GM23248 (cell line): ENCODE data around the gene HAL. TPM values are rescaled to one million over a fixed set of nuclear protein-coding genes. Genes with fewer than 3 reads are reported as not detected.

ENCODE experiments used
- DNase-seq: peaks from one replicate; pipeline ENCODE4 v3.0.0-alpha.2; 2015
- H2AFZ ChIP-seq: fragments of 200-600 bp; sonication (generic); 2 replicates; pipeline ENCODE4 v1.6.1; 2016; ENCODE audit warnings: antibody characterized with exemption
- H3F3A ChIP-seq: fragments of 200-600 bp; sonication (generic); 2 replicates; pipeline ENCODE4 v1.6.1; 2016; ENCODE audit warnings: mild to moderate bottlenecking, antibody characterized with exemption, mixed run types; ENCODE audit not compliant: insufficient read depth
- H3K27ac ChIP-seq: fragments of 200-600 bp; sonication (generic); 2 replicates; pipeline ENCODE4 v1.5.1; 2016; ENCODE audit warnings: mild to moderate bottlenecking
- H3K27me3 ChIP-seq: fragments of 200-600 bp; sonication (generic); replicated peaks from 2 replicates; pipeline ENCODE4 v1.6.1; 2016; ENCODE audit warnings: mild to moderate bottlenecking; ENCODE audit not compliant: insufficient read depth
- H3K36me3 ChIP-seq: fragments of 200-600 bp; sonication (generic); 2 replicates; pipeline ENCODE4 v1.6.1; 2016; ENCODE audit warnings: low read depth, mild to moderate bottlenecking
- H3K4me1 ChIP-seq: fragments of 200-600 bp; sonication (generic); 2 replicates; pipeline ENCODE4 v1.6.1; 2016; ENCODE audit warnings: mild to moderate bottlenecking; ENCODE audit not compliant: insufficient read depth
- H3K4me2 ChIP-seq: fragments of 200-600 bp; sonication (generic); one replicate; pipeline ENCODE4 v1.6.1; 2016; ENCODE audit warnings: mild to moderate bottlenecking; ENCODE audit not compliant: unreplicated experiment
- H3K4me3 ChIP-seq: fragments of 200-600 bp; sonication (generic); 2 replicates; pipeline ENCODE4 v1.5.1; 2016; ENCODE audit warnings: mild to moderate bottlenecking
- H3K79me2 ChIP-seq: fragments of 200-600 bp; sonication (generic); 2 replicates; pipeline ENCODE4 v1.6.1; 2016; ENCODE audit warnings: mild to moderate bottlenecking; ENCODE audit not compliant: insufficient read depth
- H3K9ac ChIP-seq: fragments of 200-600 bp; sonication (generic); 2 replicates; pipeline ENCODE4 v1.6.1; 2016; ENCODE audit warnings: mild to moderate bottlenecking
- H3K9me2 ChIP-seq: fragments of 200-600 bp; sonication (generic); 2 replicates; pipeline ENCODE4 v1.6.1; 2016; ENCODE audit warnings: mixed run types, mild to moderate bottlenecking, moderate library complexity; ENCODE audit not compliant: insufficient read depth
- H3K9me3 ChIP-seq: fragments of 200-600 bp; sonication (generic); one replicate; pipeline ENCODE4 v1.6.1; 2017; ENCODE audit warnings: low read depth
- H4K20me1 ChIP-seq: fragments of 200-600 bp; sonication (generic); 2 replicates; pipeline ENCODE4 v1.6.0; 2016; ENCODE audit not compliant: insufficient read depth
- EZH2 ChIP-seq: fragments of 200-600 bp; sonication (generic); IDR thresholded peaks from 2 replicates; pipeline ENCODE4 v1.6.1; 2018; ENCODE audit warnings: antibody characterized with exemption, mild to moderate bottlenecking; ENCODE audit not compliant: insufficient read depth, poor library complexity, severe bottlenecking
- EZH2phosphoT487 ChIP-seq: fragments of 200-600 bp; sonication (generic); IDR thresholded peaks from 2 replicates; pipeline ENCODE4 v1.6.1; 2018; ENCODE audit warnings: antibody characterized with exemption, moderate library complexity, mild to moderate bottlenecking, low read depth; ENCODE audit not compliant: insufficient read depth
- WGBS, 2 experiments: methylation state at CpG; one replicate each; pipeline ENCODE4 v1.1.6; 2015 to 2017; ENCODE audit warnings: low lambda C conversion rate in 2 of 2, low coverage in 1 of 2; ENCODE audit errors: missing lambda C conversion rate in 2 of 2; 5-methylcytosine and 5-hydroxymethylcytosine counted together
- in situ Hi-C: fragments of 300-500 bp; cut with MboI; formaldehyde crosslinking; loops from 2 replicates; pipeline ENCODE4 v1.15.0; 2020
- polyA plus RNA-seq: library from polyadenylated mRNA; unstranded; fragments of >200 nt; fragmentation: Nextera tagmentation; extraction: Ambion mirVana; gene quantifications from 2 replicates; pipeline ENCODE4 v1.2.1, GENCODE V29; 2016
- total RNA-seq: library from RNA; depleted of rRNA; stranded (reverse); fragments of >200 nt; shearing (Covaris generic); gene quantifications from 2 replicates; pipeline ENCODE4 v1.2.3, GENCODE V29; 2014

HAL gene
- total and polyA plus RNA-seq, 2 experiments from 2014 or later: not detected

DNA sequence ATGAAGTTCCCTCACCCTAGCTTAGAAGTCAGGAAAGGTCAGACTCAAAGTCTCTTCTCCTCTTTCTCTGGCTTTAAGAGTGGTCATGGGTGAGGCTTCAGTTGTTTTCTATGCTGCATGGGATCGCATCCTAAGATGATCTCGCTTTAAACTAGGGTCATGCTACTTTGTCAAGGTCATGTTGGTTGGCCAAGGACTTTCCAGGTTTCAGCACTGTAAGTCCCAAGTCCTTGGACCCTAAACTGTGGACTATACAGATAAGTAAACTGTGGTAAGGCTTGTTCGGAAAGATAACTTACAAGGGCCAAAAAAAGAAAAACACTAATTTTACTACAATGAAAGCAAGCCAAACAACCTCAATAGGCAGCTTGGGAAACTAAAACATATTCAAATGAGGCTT is 17.4 kb downstream of the HAL start:
- no peak for TF ChIP-seq EZH2phosphoT487
- no peak for TF ChIP-seq EZH2
- H2AFZ ChIP-seq: no peak overlapping the region
- H3K9me2 ChIP-seq: no peaks in the 10 kb centered on the region
- no peaks in the 10 kb centered on the region for H3K36me3 ChIP-seq
- H3K27me3 ChIP-seq: no peaks in the 10 kb centered on the region; the same call in 1 of the 2 replicates
- no peak overlapping the region for H3K27ac ChIP-seq
- no peak overlapping the region for H3K4me2 ChIP-seq
- no peak overlapping the region for H3K9ac ChIP-seq
- H3F3A ChIP-seq: no peaks in the 10 kb centered on the region
- H3K79me2 ChIP-seq: no peaks in the 10 kb centered on the region
- H3K4me3 ChIP-seq: no peak overlapping the region
- no peaks in the 10 kb centered on the region for H3K9me3 ChIP-seq
- no peaks in the 10 kb centered on the region for H3K4me1 ChIP-seq
- in situ Hi-C loops: loop anchor here (25.0 kb wide), 1 partner anchor 366 kb away; no protein-coding TSS in a partner anchor
- H4K20me1 ChIP-seq: no peaks in the 10 kb centered on the region
- 77 to 87% methylated on average over 3 of the region's 3 CpGs for WGBS, 2 experiments
- no peak for DNase-seq

DNA sequence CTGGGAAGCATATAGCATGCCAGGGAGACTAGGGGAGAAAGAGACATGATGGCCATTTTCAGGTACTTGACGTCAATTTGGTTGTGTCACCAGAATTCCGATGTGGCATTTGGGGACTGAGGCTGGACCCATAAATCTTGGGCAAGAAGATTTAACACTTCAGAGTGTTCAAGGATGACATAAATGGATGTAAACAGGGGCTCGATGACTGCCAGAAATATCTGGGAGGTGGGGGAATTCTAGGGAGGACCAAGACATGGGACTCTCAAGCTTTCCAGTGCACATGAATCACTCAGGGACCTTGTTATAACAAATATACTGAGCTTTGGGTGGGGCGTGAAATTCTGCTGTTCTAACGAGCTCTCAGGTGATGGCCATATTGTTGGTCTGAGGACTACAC is 17.8 kb downstream of the HAL start:
- no peaks in the 10 kb centered on the region for H3K9me3 ChIP-seq

DNA sequence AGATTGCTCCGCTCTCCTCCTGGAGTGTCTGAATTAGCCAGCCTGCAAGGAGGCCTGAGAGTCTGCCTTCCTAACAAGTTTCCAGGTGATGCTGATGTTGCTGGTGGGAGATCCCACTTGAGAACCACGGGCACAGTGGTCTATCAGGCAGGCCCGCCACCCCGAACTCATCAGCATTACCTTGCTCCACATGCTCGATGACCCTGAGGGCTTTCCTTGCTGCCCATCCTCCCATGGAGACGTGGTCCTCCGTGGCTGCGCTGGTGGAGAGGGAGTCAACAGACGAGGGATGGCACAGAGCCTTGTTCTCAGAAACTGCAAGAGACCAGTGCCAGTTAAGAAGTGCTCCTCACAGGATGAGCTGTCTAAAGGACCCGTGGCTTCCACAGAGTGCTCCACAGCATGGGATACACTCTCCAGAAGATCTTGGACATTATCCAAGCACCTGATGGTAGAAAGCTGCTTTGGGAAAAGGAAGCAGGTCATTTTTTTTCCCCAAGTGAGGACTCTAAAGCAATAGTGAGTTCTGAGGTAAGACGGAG is 18.3 kb downstream of the HAL start:
- Histone ChIP-seq H3F3A (no peaks in the 10 kb centered on the region), H3K4me2 (no peak overlapping the region), H3K79me2 (no peaks in the 10 kb centered on the region), H3K9me2 (no peaks in the 10 kb centered on the region), H3K4me3 (no peak overlapping the region), H3K27me3 (no peaks in the 10 kb centered on the region; the same call in 1 of the 2 replicates), H3K27ac (no peak overlapping the region), H3K9me3 (no peaks in the 10 kb centered on the region), H3K4me1 (no peaks in the 10 kb centered on the region), H3K36me3 (no peaks in the 10 kb centered on the region), H4K20me1 (no peaks in the 10 kb centered on the region), H2AFZ (no peak overlapping the region), H3K9ac (no peak overlapping the region)
- WGBS, 2 experiments: 69% methylated on average over 11 of the region's 11 CpGs
- TF ChIP-seq EZH2phosphoT487 (no peak), EZH2 (no peak)
- in situ Hi-C loops: loop anchor here (25.0 kb wide), 1 partner anchor 366 kb away; no protein-coding TSS in a partner anchor
- no peak for DNase-seq

More for the DNA sequence above, 17.8 kb downstream of the HAL start:
- H3K4me2 ChIP-seq: no peak overlapping the region
- 64 to 65% methylated on average over 5 of the region's 5 CpGs for WGBS, 2 experiments
- TF ChIP-seq EZH2phosphoT487: no peak
- TF ChIP-seq EZH2: no peak
- H4K20me1 ChIP-seq: no peaks in the 10 kb centered on the region
- no peak overlapping the region for H2AFZ ChIP-seq
- H3K4me1 ChIP-seq: no peaks in the 10 kb centered on the region
- H3K27ac ChIP-seq: no peak overlapping the region
- no peak for DNase-seq
- H3K9ac ChIP-seq: no peak overlapping the region
- H3K4me3 ChIP-seq: no peak overlapping the region
- no peaks in the 10 kb centered on the region for H3F3A ChIP-seq
- no peaks in the 10 kb centered on the region for H3K79me2 ChIP-seq
- in situ Hi-C loops: loop anchor here (25.0 kb wide), 1 partner anchor 366 kb away; no protein-coding TSS in a partner anchor
- H3K36me3 ChIP-seq: no peaks in the 10 kb centered on the region
- no peaks in the 10 kb centered on the region for H3K9me2 ChIP-seq
- H3K27me3 ChIP-seq: no peaks in the 10 kb centered on the region; the same call in 1 of the 2 replicates

DNA sequence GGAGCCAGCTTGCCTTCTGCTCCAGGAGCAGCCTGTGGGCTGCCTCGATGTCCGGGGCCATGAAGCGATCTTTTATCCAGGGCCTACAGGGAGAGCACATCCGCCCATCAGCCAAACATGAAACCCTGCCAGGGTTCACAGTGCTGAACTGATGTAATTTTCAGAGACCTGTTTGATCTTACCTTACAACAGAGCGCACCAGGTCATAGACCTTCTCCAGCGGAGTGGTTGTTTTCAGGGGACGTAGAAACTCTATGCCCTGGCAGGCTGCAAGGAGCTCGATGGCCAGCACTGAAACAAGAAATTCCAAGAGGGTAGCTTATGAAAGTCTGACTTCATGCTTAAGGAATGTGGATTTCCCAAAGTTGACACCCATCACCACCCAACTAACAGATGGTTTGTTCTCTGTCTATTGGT is 19.7 kb downstream of the HAL start:
- Histone ChIP-seq H3K36me3 (no peaks in the 10 kb centered on the region), H3K4me1 (no peaks in the 10 kb centered on the region), H3K4me2 (no peak overlapping the region), H3F3A (no peaks in the 10 kb centered on the region), H4K20me1 (no peaks in the 10 kb centered on the region), H3K27me3 (no peaks in the 10 kb centered on the region; the same call in 1 of the 2 replicates), H3K79me2 (no peaks in the 10 kb centered on the region), H3K27ac (no peak overlapping the region), H2AFZ (no peak overlapping the region), H3K9me2 (no peaks in the 10 kb centered on the region), H3K9ac (no peak overlapping the region), H3K9me3 (no peaks in the 10 kb centered on the region), H3K4me3 (no peak overlapping the region)
- peak; percentile 9 for DNase-seq
- WGBS, 2 experiments: 77 to 79% methylated on average over 8 of the region's 8 CpGs
- TF ChIP-seq EZH2: no peak
- TF ChIP-seq EZH2phosphoT487: no peak
- in situ Hi-C loops: loop anchor here (25.0 kb wide), 1 partner anchor 364 kb away; no protein-coding TSS in a partner anchor
